ENCODE data around the gene TTLL12.

TTLL12 gene

GRCh38 chr22:43186272-43187170 lies at the start of gene TTLL12:
Gene TTLL12 (minus strand): TSS chr22:43187134. CDS start chr22:43187069, 65 bp downstream.
- FAIRE-seq = no peak

- no peak for FAIRE-seq
Measured at GRCh38 chr22:43235445-43236409, 48.8 kb upstream of the TTLL12 start.

- FAIRE-seq = no peak
Measured at GRCh38 chr22:43234264-43234988, 47.5 kb upstream of the TTLL12 start.

GRCh38 chr22:43233529-43233928 lies 46.6 kb upstream of the TTLL12 start:
- no peak for FAIRE-seq

- no peak for FAIRE-seq
Measured at GRCh38 chr22:43232445-43232844, 45.5 kb upstream of the TTLL12 start.

GRCh38 chr22:43231724-43232034 lies 44.7 kb upstream of the TTLL12 start:
- FAIRE-seq = no peak

- no peak for FAIRE-seq
Measured at GRCh38 chr22:43230971-43231723, 44.2 kb upstream of the TTLL12 start.

- FAIRE-seq = no peak
Measured at GRCh38 chr22:43230571-43230970, 43.6 kb upstream of the TTLL12 start.

GRCh38 chr22:43228863-43229262 lies 41.9 kb upstream of the TTLL12 start:
- no peak for FAIRE-seq

GRCh38 chr22:43228330-43228729 lies 41.4 kb upstream of the TTLL12 start:
- FAIRE-seq = no peak

GRCh38 chr22:43227239-43227630 lies 40.3 kb upstream of the TTLL12 start:
- no peak for FAIRE-seq

GRCh38 chr22:43226377-43227238 lies 39.7 kb upstream of the TTLL12 start:
- FAIRE-seq = no peak

- no peak for FAIRE-seq
Measured at GRCh38 chr22:43225609-43226008, 38.7 kb upstream of the TTLL12 start.

- no peak for FAIRE-seq
Measured at GRCh38 chr22:43222987-43223386, 36.1 kb upstream of the TTLL12 start.

- FAIRE-seq = no peak
Measured at GRCh38 chr22:43222262-43222661, 35.3 kb upstream of the TTLL12 start.

GRCh38 chr22:43220625-43221380 lies 33.9 kb upstream of the TTLL12 start:
- FAIRE-seq = no peak

- no peak for FAIRE-seq
Measured at GRCh38 chr22:43218786-43219185, 31.9 kb upstream of the TTLL12 start.

GRCh38 chr22:43217285-43218030 lies 30.5 kb upstream of the TTLL12 start:
- FAIRE-seq = no peak

- FAIRE-seq = no peak
Measured at GRCh38 chr22:43216738-43217137, 29.8 kb upstream of the TTLL12 start.

GRCh38 chr22:43213962-43214361 lies 27.0 kb upstream of the TTLL12 start:
- no peak for FAIRE-seq

All from A204.1 (cell line).